ENCODE measurements around the gene PPM1A. TPM values are rescaled to one million over a fixed set of nuclear protein-coding genes. Genes with fewer than 3 reads are reported as not detected.

The PPM1A gene
- total and polyA plus RNA-seq, 2 of the 13 experiments (the other 11 are each of a cell fraction or from before 2014, with no cell fraction given) = 23.3 to 29.8 TPM

DNA sequence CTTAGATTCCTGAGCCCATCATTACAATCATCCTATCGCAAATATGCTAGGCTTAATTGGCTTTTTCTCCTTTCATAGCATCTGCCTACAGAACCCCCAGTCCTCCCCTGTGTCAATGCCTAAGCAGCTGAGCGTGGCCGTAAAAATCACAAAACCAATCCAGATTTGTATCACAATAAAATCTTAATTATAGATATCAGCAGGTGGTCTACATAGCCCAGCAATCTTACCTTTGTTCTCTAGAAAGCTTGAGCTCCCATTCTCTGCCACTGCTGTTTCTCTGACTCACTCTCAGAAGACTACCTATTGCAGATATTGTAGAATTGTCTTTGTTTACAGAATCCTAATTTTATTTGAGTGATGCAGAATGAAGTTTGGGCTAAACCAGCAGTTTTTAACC, 37.9 kb upstream of the PPM1A start:
- Histone ChIP-seq H3K9me3 (ENCODE audit: low read length) (no peaks in the 10 kb centered on the region), H4K20me1 (ENCODE audit: insufficient read depth, low read length) (no peaks in the 10 kb centered on the region), H3K9ac (ENCODE audit: insufficient read depth, low read depth, low read length) (no peak overlapping the region), H3K4me2 (ENCODE audit: low read depth, low read length) (no peak overlapping the region), H3K36me3 (replicated peaks in 1 of 2; ENCODE audit: control insufficient read depth in 1 of 2, insufficient read depth in 2 of 2, low read length in 2 of 2) (no peaks in the 10 kb centered on the region), H2AFZ (ENCODE audit: low read length) (no peak overlapping the region), H3K27ac (ENCODE audit: extremely low read length, insufficient read depth, low read length) (no peak overlapping the region), H3K27me3 (ENCODE audit: control insufficient read depth in 1 of 2, insufficient read depth in 2 of 2, low read length in 2 of 2) (no peaks in the 10 kb centered on the region; a peak in 2 of 5 replicates), H3K4me3 (replicated peaks in 1 of 3; ENCODE audit: insufficient read depth in 1 of 3, low read depth in 2 of 3, low read length in 3 of 3) (no peak overlapping the region), H3K79me2 (ENCODE audit: insufficient read depth, low read length) (no peaks in the 10 kb centered on the region), H3K4me1 (ENCODE audit: insufficient read depth, low read length) (no peaks in the 10 kb centered on the region)
- POLR2A ChIA-PET = no interaction called here
- BruUV-seq (replicated peaks) = no TSS peak
- no peak for TF ChIP-seq ZNF749 (CRISPR knock-in tag; IDR thresholded peaks at IDR 0.05; ENCODE audit: borderline replicate concordance)
- TF ChIP-seq, protein P1, sequence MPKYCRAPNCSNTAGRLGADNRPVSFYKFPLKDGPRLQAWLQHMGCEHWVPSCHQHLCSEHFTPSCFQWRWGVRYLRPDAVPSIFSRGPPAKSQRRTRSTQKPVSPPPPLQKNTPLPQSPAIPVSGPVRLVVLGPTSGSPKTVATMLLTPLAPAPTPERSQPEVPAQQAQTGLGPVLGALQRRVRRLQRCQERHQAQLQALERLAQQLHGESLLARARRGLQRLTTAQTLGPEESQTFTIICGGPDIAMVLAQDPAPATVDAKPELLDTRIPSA (CRISPR knock-in tag; IDR thresholded peaks at IDR 0.05; ENCODE audit: borderline replicate concordance) = no peak
- TF ChIP-seq ZFY (CRISPR knock-in tag; IDR thresholded peaks at IDR 0.05) = no peak
- no peak for TF ChIP-seq ZNF747 (CRISPR knock-in tag; IDR thresholded peaks at IDR 0.05; ENCODE audit: borderline replicate concordance)
- TF ChIP-seq REXO4 (CRISPR knock-in tag; IDR thresholded peaks at IDR 0.05; ENCODE audit: borderline replicate concordance) = no peak
- TF ChIP-seq HOXD1 (CRISPR knock-in tag; IDR thresholded peaks at IDR 0.05) = no peak
- no peak for TF ChIP-seq RCOR2 (CRISPR knock-in tag; IDR thresholded peaks at IDR 0.05)
- TF ChIP-seq U2AF2 (IDR thresholded peaks at IDR 0.05; ENCODE audit: low read depth, low read length) = no peak
- TF ChIP-seq ZNF260 (CRISPR knock-in tag; IDR thresholded peaks at IDR 0.05; ENCODE audit: borderline replicate concordance, low read depth) = no peak
- TF ChIP-seq, protein P2, sequence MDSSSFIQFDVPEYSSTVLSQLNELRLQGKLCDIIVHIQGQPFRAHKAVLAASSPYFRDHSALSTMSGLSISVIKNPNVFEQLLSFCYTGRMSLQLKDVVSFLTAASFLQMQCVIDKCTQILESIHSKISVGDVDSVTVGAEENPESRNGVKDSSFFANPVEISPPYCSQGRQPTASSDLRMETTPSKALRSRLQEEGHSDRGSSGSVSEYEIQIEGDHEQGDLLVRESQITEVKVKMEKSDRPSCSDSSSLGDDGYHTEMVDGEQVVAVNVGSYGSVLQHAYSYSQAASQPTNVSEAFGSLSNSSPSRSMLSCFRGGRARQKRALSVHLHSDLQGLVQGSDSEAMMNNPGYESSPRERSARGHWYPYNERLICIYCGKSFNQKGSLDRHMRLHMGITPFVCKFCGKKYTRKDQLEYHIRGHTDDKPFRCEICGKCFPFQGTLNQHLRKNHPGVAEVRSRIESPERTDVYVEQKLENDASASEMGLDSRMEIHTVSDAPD (CRISPR knock-in tag; IDR thresholded peaks at IDR 0.05) = no peak
- TF ChIP-seq PRPF4 (IDR thresholded peaks at IDR 0.05; ENCODE audit: low read depth, low read length, poor library complexity, severe bottlenecking) = no peak
- TF ChIP-seq TRIM24 (CRISPR knock-in tag; IDR thresholded peaks at IDR 0.05) = no peak
- TF ChIP-seq HMGA1 (CRISPR knock-in tag; conservative IDR thresholded peaks at IDR 0.05) = no peak
- no peak for TF ChIP-seq RBM22 (optimal IDR thresholded peaks at IDR 0.05; ENCODE audit: low read length)
- TF ChIP-seq, protein P3, sequence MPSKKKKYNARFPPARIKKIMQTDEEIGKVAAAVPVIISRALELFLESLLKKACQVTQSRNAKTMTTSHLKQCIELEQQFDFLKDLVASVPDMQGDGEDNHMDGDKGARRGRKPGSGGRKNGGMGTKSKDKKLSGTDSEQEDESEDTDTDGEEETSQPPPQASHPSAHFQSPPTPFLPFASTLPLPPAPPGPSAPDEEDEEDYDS (CRISPR knock-in tag; IDR thresholded peaks at IDR 0.05) = no peak
- TF ChIP-seq HOXA9 (CRISPR knock-in tag; IDR thresholded peaks at IDR 0.05; ENCODE audit: borderline replicate concordance) = no peak
- TF ChIP-seq, protein P4, sequence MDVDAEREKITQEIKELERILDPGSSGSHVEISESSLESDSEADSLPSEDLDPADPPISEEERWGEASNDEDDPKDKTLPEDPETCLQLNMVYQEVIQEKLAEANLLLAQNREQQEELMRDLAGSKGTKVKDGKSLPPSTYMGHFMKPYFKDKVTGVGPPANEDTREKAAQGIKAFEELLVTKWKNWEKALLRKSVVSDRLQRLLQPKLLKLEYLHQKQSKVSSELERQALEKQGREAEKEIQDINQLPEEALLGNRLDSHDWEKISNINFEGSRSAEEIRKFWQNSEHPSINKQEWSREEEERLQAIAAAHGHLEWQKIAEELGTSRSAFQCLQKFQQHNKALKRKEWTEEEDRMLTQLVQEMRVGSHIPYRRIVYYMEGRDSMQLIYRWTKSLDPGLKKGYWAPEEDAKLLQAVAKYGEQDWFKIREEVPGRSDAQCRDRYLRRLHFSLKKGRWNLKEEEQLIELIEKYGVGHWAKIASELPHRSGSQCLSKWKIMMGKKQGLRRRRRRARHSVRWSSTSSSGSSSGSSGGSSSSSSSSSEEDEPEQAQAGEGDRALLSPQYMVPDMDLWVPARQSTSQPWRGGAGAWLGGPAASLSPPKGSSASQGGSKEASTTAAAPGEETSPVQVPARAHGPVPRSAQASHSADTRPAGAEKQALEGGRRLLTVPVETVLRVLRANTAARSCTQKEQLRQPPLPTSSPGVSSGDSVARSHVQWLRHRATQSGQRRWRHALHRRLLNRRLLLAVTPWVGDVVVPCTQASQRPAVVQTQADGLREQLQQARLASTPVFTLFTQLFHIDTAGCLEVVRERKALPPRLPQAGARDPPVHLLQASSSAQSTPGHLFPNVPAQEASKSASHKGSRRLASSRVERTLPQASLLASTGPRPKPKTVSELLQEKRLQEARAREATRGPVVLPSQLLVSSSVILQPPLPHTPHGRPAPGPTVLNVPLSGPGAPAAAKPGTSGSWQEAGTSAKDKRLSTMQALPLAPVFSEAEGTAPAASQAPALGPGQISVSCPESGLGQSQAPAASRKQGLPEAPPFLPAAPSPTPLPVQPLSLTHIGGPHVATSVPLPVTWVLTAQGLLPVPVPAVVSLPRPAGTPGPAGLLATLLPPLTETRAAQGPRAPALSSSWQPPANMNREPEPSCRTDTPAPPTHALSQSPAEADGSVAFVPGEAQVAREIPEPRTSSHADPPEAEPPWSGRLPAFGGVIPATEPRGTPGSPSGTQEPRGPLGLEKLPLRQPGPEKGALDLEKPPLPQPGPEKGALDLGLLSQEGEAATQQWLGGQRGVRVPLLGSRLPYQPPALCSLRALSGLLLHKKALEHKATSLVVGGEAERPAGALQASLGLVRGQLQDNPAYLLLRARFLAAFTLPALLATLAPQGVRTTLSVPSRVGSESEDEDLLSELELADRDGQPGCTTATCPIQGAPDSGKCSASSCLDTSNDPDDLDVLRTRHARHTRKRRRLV (CRISPR knock-in tag; IDR thresholded peaks at IDR 0.05) = no peak
- no peak for TF ChIP-seq ZNF772 (CRISPR knock-in tag; IDR thresholded peaks at IDR 0.05)
- no peak for TF ChIP-seq ZSCAN31 (CRISPR knock-in tag; IDR thresholded peaks at IDR 0.05; ENCODE audit: low read depth)
- intact Hi-C loops (cut with micrococcal nuclease; ENCODE audit: unreplicated experiment) = no loop called here
- WGBS (ENCODE audit: low lambda C conversion rate) = 59% methylated on average over 3 of the region's 3 CpGs
- no peak for DNase-seq (ENCODE audit: low spot score)
- in situ Hi-C loops (cut with HindIII; ENCODE audit: extremely low pct_ligation_motif_present, low pct_unique_long_range_greater_than_20kb) = no loop called here
- ATAC-seq = no peak
- FAIRE-seq = no peak
- CTCF ChIA-PET (ENCODE audit: low intra/inter-chr PET ratio, low total read pairs) = no interaction called here
